Neuron (in vitro differentiated cells): ENCODE results near the gene C1orf50.

Source experiments
- H2AFZ ChIP-seq: one replicate; pipeline ENCODE4 v1.6.1; 2013; ENCODE audit warnings: low read depth, mild to moderate bottlenecking, inconsistent platforms, low read length, moderate library complexity
- H3K27me3 ChIP-seq: one replicate; pipeline ENCODE4 v1.6.1; 2013; ENCODE audit warnings: low read length; ENCODE audit not compliant: insufficient read depth
- H3K36me3 ChIP-seq: one replicate; pipeline ENCODE4 v1.6.1; 2013; ENCODE audit warnings: low read length; ENCODE audit not compliant: insufficient read depth
- H3K4me1 ChIP-seq: one replicate; pipeline ENCODE4 v1.6.1; 2013; ENCODE audit warnings: low read length; ENCODE audit not compliant: insufficient read depth
- H3K4me3 ChIP-seq: 2 replicates; pipeline ENCODE4 v1.5.1; 2013; ENCODE audit warnings: mild to moderate bottlenecking, low read length, moderate library complexity
- H3K9me3 ChIP-seq: one replicate; pipeline ENCODE4 v1.6.1; 2013; ENCODE audit warnings: low read length

The C1orf50 gene

DNA sequence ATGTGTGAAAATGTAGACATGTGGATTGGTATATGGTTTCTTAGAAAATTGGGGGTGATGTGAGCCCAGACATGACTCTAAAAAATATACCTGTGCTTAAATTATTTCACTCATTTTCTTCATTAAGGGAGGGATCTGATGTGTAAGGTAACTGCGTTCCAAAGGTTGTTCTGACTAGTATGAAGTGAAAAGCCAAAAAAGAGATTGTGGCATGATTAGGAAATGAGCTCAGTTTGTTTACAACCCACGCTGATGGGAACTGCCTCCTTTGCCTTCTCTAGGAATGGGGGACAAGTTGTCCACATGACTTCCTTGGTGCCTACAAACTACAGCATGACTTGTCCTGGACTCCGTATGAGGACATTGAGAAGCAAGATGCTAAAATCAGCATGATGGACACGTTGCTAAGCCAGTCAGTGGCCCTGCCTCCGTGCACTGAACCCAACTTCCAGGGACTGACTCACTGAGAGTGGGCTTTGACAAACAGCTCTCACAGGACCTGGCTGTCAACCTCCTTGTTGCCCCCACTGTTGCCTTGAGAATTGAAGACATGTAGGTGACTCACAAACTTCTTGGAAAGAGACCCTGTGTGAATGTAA is 8.0 kb downstream of the C1orf50 start:
- H3K36me3 ChIP-seq: peaks cover 69% of the 10 kb centered on the region
- H3K4me3 ChIP-seq: no peak overlapping the region
- no peaks in the 10 kb centered on the region for H3K9me3 ChIP-seq
- no peaks in the 10 kb centered on the region for H3K27me3 ChIP-seq
- no peak overlapping the region for H2AFZ ChIP-seq
- H3K4me1 ChIP-seq: no peaks in the 10 kb centered on the region

DNA sequence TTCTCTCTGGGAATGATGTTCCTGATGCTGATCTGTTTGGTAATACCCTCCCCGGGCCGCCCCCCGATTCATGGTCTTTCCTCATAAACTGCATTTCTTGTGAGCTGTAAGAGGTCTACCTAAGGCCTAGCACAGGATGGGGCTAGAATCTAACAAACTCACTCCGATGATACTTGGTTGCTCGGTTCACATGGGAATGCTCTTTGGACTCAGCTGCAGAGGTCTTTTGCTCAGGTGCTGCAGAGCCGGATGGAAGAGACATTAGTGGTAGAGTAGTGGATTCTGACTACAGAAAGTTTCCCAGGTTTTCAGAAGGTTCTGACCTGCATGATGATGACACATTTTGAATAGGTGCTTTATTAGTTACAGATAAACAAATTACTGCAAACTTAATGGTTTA is 9.5 kb downstream of the C1orf50 start:
- Histone ChIP-seq H2AFZ (no peak overlapping the region), H3K4me3 (no peak overlapping the region), H3K36me3 (peaks cover 80% of the 10 kb centered on the region), H3K9me3 (no peaks in the 10 kb centered on the region), H3K27me3 (no peaks in the 10 kb centered on the region), H3K4me1 (no peaks in the 10 kb centered on the region)

DNA sequence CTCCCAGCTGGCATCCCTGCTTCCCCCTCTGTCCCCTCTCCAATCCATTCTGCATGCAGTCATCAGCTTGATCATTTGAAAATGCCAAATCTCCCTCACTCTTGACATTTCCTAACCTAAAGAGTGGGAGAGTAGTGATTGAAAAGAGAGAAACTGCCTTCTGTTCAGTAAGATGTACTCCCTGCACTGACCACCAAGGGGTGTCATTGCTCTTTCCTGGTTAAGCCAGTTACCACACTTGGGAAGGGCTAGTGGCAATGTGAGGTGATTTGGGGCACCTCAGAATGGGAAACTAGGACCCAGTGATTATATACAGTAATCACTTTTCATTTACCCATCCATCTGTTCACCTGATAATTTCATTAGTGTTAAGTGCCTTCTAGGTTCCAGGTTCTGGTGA is 10.8 kb downstream of the C1orf50 start:
- H3K27me3 ChIP-seq: no peaks in the 10 kb centered on the region
- peaks cover 82% of the 10 kb centered on the region for H3K36me3 ChIP-seq
- H3K4me3 ChIP-seq: no peak overlapping the region
- H2AFZ ChIP-seq: no peak overlapping the region
- H3K9me3 ChIP-seq: no peaks in the 10 kb centered on the region
- no peaks in the 10 kb centered on the region for H3K4me1 ChIP-seq

DNA sequence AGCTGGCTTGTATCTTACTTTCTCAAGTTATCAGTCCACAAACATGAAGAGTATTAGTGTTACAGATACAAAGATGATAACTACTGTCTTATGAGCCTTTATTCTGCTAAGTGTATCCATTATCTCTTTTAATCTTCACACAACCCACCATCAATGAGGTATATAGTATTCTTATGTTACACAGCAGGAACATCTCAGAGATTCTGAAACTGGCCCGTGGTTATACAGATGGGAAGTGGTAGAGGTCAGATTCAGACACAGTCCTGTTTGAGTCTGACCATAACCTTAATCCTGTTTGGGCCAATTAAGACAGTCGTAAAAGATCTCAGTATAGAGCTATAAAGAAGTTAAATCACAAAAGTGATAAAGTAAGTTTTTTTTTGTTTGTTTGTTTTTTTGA is 12.7 kb downstream of the C1orf50 start:
- Histone ChIP-seq H3K36me3 (peaks cover 77% of the 10 kb centered on the region), H2AFZ (no peak overlapping the region), H3K4me1 (no peaks in the 10 kb centered on the region), H3K27me3 (no peaks in the 10 kb centered on the region), H3K4me3 (no peak overlapping the region), H3K9me3 (no peaks in the 10 kb centered on the region)

DNA sequence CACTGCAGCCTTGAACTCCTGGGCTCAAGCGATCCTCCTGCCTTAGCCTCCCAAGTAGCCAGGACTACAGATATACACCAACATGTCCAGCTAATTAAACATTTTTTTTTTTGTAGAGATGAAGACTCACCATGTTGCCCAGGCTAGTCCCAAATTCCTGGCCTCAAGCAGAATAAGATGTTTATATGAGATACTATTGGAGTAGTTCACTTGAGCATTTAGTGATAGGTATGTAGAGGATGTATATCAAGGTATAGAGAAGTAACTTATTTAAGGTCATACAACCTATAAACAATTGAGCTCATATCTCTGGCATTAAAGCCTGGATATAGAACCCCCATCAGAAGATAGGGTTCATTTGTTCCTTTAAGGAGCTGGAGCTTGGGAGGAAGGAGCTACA is 13.1 kb downstream of the C1orf50 start:
- H3K4me3 ChIP-seq: no peak overlapping the region
- no peaks in the 10 kb centered on the region for H3K9me3 ChIP-seq
- peaks cover 73% of the 10 kb centered on the region for H3K36me3 ChIP-seq
- no peaks in the 10 kb centered on the region for H3K27me3 ChIP-seq
- H3K4me1 ChIP-seq: no peaks in the 10 kb centered on the region
- H2AFZ ChIP-seq: no peak overlapping the region

DNA sequence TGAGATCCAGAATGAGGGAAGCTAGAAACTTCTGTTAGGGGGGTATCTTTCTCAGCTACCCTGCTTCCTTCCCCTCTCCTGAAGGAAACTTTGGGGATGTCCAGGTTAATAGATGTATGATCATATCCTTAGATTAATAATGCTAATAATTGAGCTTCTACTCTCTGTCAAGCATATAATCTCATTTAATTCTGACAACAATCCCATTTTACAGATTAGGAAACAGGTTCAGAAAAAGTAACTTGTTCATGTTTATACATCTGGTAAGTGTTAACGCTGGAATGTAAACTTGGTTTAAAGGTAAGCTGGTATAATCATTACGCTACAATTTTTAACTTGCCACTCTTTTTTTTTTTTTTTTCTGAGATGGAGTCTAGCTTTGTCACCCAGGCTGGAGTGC is 16.0 kb downstream of the C1orf50 start:
- H2AFZ ChIP-seq: no peak overlapping the region
- peaks cover 47% of the 10 kb centered on the region for H3K36me3 ChIP-seq
- H3K9me3 ChIP-seq: no peaks in the 10 kb centered on the region
- H3K4me3 ChIP-seq: no peak overlapping the region
- H3K27me3 ChIP-seq: no peaks in the 10 kb centered on the region
- no peaks in the 10 kb centered on the region for H3K4me1 ChIP-seq

DNA sequence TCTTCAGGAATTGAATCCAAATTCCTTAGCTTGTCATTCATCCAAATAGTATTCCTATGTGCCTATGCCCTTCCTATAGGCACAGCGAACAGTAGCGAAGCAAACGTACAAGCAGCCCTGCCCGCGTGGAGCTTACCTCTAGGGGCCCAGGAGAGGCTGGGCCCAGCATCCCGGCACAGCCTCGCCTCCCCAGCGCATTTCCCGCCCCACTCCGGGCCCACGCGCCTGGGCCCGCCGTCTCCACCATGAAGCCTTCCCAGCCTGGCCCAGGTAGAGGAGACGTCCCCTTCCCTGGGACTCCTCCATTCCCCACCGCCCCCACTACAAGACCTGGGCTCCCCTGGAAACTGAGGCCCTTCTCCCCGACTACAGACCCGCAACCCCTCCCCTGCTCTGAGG is 17.5 kb downstream of the C1orf50 start:
- H3K9me3 ChIP-seq: no peaks in the 10 kb centered on the region
- no peaks in the 10 kb centered on the region for H3K27me3 ChIP-seq
- no peaks in the 10 kb centered on the region for H3K4me1 ChIP-seq
- H2AFZ ChIP-seq: no peak overlapping the region
- H3K4me3 ChIP-seq: no peak overlapping the region
- peaks cover 38% of the 10 kb centered on the region for H3K36me3 ChIP-seq

DNA sequence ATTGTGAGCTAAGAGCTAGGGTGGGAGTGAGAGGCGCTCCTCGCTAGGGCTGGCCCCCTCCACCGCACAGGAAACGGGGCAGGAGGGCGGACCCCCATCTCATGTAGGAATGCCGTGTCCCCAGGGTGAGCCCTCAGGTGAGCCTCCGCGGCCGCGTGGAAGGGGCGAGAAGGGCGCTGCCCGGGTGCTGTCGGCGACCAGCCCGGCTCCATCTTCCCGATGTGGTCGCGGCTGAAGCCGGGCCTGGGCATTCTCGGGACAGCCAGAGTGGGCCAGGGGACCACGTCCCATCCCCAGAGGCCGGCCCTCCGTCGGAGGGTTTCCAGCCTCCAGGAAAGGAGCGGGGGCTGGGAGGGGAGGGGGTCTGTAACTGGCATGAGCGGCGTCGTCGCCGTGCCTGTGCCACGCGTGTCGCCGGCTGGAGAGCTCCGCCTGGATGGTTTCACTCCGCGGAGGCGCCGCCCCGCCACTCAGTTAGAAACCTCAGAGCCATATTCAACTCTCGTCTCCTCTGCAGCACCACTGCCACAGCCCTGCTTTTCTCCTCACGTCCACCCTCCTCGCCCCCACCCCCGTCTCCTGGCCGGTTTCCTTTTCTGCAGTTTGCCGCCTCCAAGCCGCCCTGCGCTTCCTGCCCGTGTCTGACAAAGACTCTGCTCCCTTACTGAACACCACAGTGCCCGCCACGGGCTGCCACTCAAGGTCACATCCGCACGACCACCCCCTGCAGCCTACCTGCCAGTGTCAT is 18.1 kb downstream of the C1orf50 start, which contains the start of gene TMEM269:
Gene TMEM269 (plus strand): TSS at position 46 of the 748 bp plus-strand sequence. CDS start 4,903 bp downstream, outside the sequence.
- Histone ChIP-seq H3K36me3 (peaks cover 32% of the 10 kb centered on the region), H3K4me3 (no peak within 1 kb of the TSS), H3K4me1 (no peaks in the 10 kb centered on the region), H3K9me3 (no peaks in the 10 kb centered on the region), H2AFZ (no peak within 1 kb of the TSS), H3K27me3 (no peaks in the 10 kb centered on the region)

DNA sequence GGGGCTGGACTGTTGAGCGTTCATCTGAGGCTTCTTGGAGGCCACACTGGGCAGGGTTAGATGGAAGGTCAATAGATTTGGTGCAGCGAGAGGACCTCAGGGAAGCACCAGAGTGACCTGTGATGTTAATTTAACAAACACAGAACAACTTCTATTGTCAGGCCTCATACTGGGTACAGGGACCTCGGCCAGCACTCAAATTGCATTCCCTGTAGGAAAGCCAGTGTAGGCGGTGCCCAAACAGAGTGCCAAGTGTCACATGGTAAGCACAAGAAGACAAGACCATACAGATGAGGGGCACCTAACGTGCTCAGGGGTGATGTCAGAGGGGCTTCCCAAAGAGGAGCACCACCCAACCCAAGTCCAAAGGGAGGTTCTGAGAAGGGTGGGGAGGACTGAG is 19.0 kb downstream of the C1orf50 start:
- Histone ChIP-seq H3K4me1 (no peaks in the 10 kb centered on the region), H3K9me3 (no peaks in the 10 kb centered on the region), H3K36me3 (peaks cover 22% of the 10 kb centered on the region), H2AFZ (no peak overlapping the region), H3K27me3 (no peaks in the 10 kb centered on the region), H3K4me3 (no peak overlapping the region)

DNA sequence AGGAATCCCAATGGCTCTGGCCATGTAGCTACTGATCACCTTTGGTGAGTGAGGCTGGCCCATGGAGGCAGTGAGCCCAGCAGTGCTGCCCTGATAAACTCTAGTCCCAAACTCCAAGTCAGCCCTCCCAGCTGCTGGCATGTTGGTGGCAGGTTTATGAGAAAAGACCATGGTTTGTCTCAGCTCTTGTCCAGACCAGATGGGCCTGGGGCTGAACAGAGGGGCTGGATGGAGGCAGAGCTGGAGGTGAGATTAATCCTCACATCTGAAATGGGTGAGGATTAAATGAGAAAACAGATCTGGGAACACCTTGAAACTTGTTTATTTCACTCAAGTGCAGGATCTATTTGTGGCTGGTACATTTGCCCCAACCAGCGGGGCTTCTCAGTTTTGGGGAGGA is 21.0 kb downstream of the C1orf50 start:
- no peaks in the 10 kb centered on the region for H3K4me1 ChIP-seq
- peaks cover 10% of the 10 kb centered on the region for H3K36me3 ChIP-seq

DNA sequence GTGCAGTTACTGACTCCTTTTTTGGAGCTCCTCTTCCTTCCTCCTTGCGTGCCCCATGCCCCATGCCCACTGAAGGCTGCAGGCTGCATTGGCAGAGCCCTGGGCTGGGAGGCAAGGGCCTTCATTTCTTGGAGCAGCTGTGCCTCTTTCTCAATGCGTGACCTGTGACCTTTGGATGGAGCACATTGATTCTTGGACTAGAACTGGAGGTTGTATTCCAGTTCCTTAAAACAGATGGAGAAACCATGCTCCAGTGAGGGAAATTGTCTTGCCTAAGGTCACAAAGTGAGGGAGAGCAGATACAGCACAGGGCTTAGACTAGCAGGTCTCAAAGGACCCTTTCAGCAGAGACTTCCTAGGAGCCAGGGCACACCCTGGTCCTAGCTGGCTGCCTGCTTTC is 26.8 kb downstream of the C1orf50 start:
- Histone ChIP-seq H3K9me3 (no peaks in the 10 kb centered on the region), H3K4me1 (no peaks in the 10 kb centered on the region), H3K4me3 (no peak overlapping the region), H2AFZ (no peak overlapping the region), H3K36me3 (no peaks in the 10 kb centered on the region), H3K27me3 (no peaks in the 10 kb centered on the region)

More for the DNA sequence above, 21.0 kb downstream of the C1orf50 start:
- Histone ChIP-seq H3K4me3 (no peak overlapping the region), H2AFZ (no peak overlapping the region), H3K9me3 (no peaks in the 10 kb centered on the region), H3K27me3 (no peaks in the 10 kb centered on the region)

DNA sequence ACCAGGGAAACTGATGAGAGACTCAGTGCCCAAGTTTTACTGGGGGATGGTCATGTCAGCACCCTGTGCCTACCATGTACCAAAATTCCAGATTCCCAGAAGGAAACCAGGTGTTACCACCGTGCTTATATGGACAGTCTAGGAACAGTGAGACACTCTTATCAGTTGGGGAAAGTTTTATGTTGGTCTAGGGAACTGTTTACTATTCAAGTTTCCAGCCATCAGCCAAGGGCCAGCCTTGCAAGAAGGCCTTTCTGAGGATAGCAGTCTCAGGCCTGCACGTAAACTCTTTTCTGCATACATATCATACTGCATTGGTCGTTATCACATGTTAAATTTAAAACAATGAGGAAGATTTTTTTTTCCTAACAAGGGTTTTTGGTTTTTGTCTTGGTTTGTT is 30.4 kb downstream of the C1orf50 start:
- Histone ChIP-seq H3K9me3 (no peaks in the 10 kb centered on the region), H3K4me1 (no peaks in the 10 kb centered on the region), H3K36me3 (no peaks in the 10 kb centered on the region), H3K27me3 (no peaks in the 10 kb centered on the region), H2AFZ (no peak overlapping the region), H3K4me3 (no peak overlapping the region)

DNA sequence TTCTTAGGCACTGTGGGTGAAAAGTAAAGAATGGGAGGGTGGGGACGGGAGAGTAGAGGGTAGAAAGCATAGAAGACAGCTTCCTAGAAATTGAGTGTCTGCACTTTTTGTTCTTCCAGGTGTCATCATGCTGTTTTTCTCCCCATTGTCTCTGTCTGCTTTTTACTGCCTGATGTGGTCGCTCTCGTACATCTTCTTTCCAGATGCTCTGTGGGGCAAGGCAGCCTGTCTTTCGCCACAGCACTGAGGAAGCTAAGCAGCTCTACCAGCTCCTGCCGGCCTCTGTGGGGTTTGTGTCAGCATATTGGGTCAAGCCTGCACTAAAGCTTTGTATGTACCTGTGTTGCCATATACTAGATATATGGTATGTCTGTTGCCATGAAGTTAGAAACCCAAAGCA is 30.9 kb downstream of the C1orf50 start:
- no peaks in the 10 kb centered on the region for H3K4me1 ChIP-seq
- no peaks in the 10 kb centered on the region for H3K36me3 ChIP-seq
- no peaks in the 10 kb centered on the region for H3K27me3 ChIP-seq
- no peak overlapping the region for H2AFZ ChIP-seq
- no peak overlapping the region for H3K4me3 ChIP-seq
- no peaks in the 10 kb centered on the region for H3K9me3 ChIP-seq
